GM12801 (cell line): ENCODE measurements around the gene WLS.

Experiments used
- CTCF ChIP-seq: IDR thresholded peaks from one replicate; pipeline ENCODE4 v1.5.1; 2011; ENCODE audit warnings: control low read depth; ENCODE audit not compliant: insufficient read length; ENCODE audit errors: extremely low read depth

Gene WLS

DNA sequence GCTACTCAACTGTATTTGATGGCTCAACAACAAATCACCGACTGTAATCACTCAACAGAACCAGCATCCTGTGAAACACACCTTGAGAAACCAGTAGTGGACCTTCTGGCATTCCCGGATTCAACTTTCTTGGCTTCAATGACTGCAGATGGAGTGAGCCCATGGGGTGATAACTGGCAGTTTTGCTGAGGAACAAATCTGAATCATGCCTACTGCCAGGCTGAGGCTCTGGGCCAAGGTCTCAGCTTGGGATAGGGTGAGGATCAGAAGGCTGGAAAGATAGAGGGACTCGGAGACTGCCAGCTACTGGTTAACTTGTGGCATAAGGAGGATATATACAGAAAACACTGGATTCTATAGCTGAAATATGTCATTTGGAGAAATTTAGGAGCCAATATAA, 118.4 kb downstream of the WLS start:
- TF ChIP-seq CTCF: no peak

GRCh38 chr1:68112835-68113243, 119.5 kb downstream of the WLS start:
- no peak for TF ChIP-seq CTCF

DNA sequence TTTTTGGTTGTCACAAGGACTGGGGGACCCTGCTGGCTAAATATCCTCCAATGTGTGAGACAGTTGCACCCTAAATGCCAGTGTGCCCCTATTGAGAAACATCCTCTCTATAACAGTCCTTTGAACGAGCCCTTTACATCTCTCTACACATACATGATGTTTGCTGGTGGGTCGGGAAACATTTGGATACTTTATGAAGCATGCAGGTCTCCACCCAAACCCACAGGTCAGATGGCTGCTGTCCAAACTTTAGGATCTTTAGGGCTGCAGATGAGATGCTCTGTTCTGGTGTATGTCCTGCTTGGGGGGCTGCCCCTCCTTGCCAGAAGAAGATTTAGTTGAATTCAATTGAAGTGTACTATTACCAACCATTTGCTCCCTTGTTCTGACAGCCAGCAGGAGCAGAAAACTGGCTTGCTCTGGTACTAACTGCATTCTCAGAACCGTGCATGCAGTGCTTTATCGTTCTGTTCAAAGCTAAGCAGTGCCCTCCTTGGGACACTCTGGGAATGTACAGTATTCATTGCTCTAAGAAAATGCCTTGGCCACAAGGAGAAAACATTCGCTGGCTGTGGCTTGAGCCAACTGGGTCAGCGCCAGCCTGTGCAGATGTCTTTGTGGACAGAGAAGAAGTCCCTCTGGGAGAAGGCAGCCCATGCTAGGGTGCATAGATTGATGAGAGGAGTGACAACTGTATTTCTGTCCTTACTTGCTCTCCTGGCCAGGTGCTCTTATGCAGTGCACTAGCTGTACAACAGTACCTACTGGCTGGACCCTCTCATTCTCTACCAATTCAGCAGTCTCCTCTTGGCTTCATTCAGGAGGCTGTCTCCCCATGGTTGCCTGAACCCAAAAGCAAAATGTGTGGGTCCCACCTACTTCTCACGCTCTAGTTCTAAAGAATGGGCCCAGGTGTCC, 120.5 kb downstream of the WLS start:
- no peak for TF ChIP-seq CTCF

DNA sequence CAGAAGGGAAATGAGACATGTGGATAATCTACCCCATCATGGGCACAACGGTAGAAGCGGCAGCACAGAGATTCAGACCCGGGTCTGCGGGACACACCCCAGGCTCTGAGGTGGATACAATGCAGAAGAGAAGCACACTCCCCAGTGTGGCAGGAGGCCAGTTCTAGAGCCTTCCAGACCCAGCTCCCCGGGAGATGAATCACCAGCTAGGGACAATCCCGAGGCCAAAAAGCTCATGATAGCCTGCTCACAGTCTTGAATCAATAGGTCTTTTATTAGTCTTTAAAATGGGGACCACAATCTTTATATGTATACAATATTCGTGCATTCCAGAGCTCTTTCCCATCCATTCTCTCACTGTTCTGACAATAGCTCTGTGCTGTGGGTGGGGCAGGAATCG, 124.6 kb downstream of the WLS start:
- TF ChIP-seq CTCF: no peak

GRCh38 chr1:68103884-68104554, 128.3 kb downstream of the WLS start:
- no peak for TF ChIP-seq CTCF

DNA sequence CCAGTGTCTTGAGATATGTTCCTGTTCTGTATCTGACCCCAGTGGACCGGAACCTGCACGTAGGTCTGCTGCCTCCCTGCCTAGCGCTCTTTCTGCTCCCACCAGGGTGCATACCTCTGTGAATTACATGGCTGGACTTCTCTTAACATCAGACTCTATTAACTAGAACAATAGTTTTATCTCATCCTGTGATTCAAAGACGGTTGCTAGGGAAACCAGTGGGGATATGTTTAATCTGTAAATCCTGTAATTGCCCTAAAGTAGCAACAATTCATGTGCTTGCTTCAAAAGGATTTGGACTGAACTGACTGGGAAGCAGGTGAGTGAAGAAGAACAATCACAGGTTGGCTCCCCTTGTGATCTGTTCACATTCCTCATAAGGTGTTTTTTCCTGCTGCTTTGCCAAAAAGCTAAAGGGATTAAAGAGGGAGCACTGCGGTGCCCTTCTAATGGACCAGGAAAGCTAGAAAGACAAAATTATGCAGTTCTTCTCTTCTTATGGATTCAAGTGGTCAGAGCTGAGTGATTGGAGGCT, 129.2 kb downstream of the WLS start:
- no peak for TF ChIP-seq CTCF

DNA sequence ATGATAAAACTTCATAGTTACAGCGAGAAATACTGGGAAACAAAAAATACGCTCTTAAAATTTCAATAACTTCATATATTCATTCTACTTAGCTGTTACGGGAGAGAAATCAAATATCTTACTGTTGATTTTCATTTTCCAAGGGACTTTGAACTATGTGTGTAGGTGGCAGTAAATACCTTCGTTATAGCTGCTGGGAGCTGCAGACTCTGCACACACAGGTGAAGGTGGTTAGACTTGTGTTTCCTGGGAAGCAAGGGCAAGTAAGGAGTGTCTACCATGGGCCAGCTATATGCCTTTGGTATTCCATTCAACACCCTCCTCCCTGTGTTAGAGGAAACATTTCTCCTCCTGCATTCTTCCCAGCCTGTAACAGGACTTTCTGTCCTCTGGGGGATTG, 130.5 kb downstream of the WLS start:
- TF ChIP-seq CTCF: no peak
